Caco-2 (cell line): ENCODE measurements around the gene RSPH9. TPM values are rescaled to one million over a fixed set of nuclear protein-coding genes. Genes with fewer than 3 reads are reported as not detected.
A peak's percentile ranks its signal among the peaks of the same experiment; 100 is the strongest.

ENCODE experiments used
- BruUV-seq: library from RNA; stranded (reverse); fragments of 400-500 nt; replicated peaks from 2 replicates; lab custom pipeline; 2021; lab: Mats Ljungman, UMichigan
- CTCF ChIA-PET: fragments of 300-600 bp; sonication (Branson Sonifier 250); formaldehyde crosslinking; loops from one replicate; lab custom pipeline; 2022; ENCODE audit warnings: antibody characterized with exemption; lab: Charles Lee
- POLR2A ChIA-PET: fragments of 300-600 bp; sonication (Branson Sonifier 250); formaldehyde crosslinking; loops from one replicate; lab custom pipeline; 2022; ENCODE audit warnings: antibody characterized with exemption; lab: Charles Lee
- DNase-seq, 2 experiments: peaks; one replicate each; pipeline versions ENCODE4 v3.0.0 to v3.0.0-alpha.2; 2020 to 2022
- H3K27me3 ChIP-seq: replicated peaks from 2 replicates; pipeline ENCODE4 v1.6.0; 2011; ENCODE audit warnings: low read length; ENCODE audit not compliant: control insufficient read depth, insufficient read depth
- H3K36me3 ChIP-seq: 2 replicates; pipeline ENCODE4 v1.5.1; 2011; ENCODE audit warnings: low read length; ENCODE audit not compliant: control insufficient read depth, insufficient read depth
- H3K4me1 ChIP-seq: fragments of 250-450 bp; sonication (Bioruptor Pico); 2 replicates; pipeline ENCODE4 v1.5.1; 2020; ENCODE audit warnings: mild to moderate bottlenecking
- H3K4me3 ChIP-seq: 2 replicates; pipeline ENCODE4 v1.5.1; 2011; ENCODE audit warnings: low read depth, mild to moderate bottlenecking, control low read depth, low read length
- H3K9me3 ChIP-seq: fragments of 250-450 bp; sonication (Bioruptor Pico); 2 replicates; pipeline ENCODE4 v1.5.1; 2020; ENCODE audit warnings: mild to moderate bottlenecking, moderate library complexity
- H3K27ac Mint-ChIP-seq: one replicate; pipeline ENCODE4 v1.8.0; 2022; ENCODE audit warnings: mixed read lengths; ENCODE audit not compliant: unreplicated experiment
- H3K27me3 Mint-ChIP-seq: one replicate; pipeline ENCODE4 v1.8.0; 2022; ENCODE audit warnings: mixed read lengths; ENCODE audit not compliant: insufficient read depth, unreplicated experiment
- H3K36me3 Mint-ChIP-seq: one replicate; pipeline ENCODE4 v1.8.0; 2022; ENCODE audit warnings: mild to moderate bottlenecking, mixed read lengths; ENCODE audit not compliant: insufficient read depth, unreplicated experiment
- H3K4me1 Mint-ChIP-seq: one replicate; pipeline ENCODE4 v1.8.0; 2022; ENCODE audit warnings: low read depth, mixed read lengths; ENCODE audit not compliant: unreplicated experiment
- H3K4me3 Mint-ChIP-seq: one replicate; pipeline ENCODE4 v1.8.0; 2022; ENCODE audit warnings: mild to moderate bottlenecking, moderate library complexity, mixed read lengths; ENCODE audit not compliant: unreplicated experiment
- H3K9me3 Mint-ChIP-seq: one replicate; pipeline ENCODE4 v1.8.0; 2022; ENCODE audit warnings: mixed read lengths; ENCODE audit not compliant: unreplicated experiment
- CTCF ChIP-seq, 2 experiments: fragments of 200-600 bp in 1 of 2; IDR thresholded peaks; 1 replicate in 1 of 2; 2 replicates in 1 of 2; pipeline versions ENCODE4 v1.5.1 to v1.8.0; 2011 to 2022; ENCODE audit warnings: antibody characterized with exemption in 1 of 2, control low read depth in 1 of 2, inconsistent platforms in 1 of 2, low read depth in 1 of 2, low read length in 1 of 2, mild to moderate bottlenecking in 1 of 2, moderate library complexity in 1 of 2; ENCODE audit not compliant: insufficient read depth in 1 of 2, severe bottlenecking in 1 of 2, unreplicated experiment in 1 of 2
- intact Hi-C: fragments of 100-400 bp; cut with micrococcal nuclease; formaldehyde crosslinking; loops from one replicate; pipeline ENCODE4 v1.10.0; 2022; ENCODE audit not compliant: unreplicated experiment
- total RNA-seq: library from RNA; stranded (reverse); gene quantifications from 2 replicates; pipeline ENCODE4 v1.2.3, GENCODE V29; 2022

RSPH9 gene
- total RNA-seq, 1 experiment from 2014 or later, result not detected

DNA sequence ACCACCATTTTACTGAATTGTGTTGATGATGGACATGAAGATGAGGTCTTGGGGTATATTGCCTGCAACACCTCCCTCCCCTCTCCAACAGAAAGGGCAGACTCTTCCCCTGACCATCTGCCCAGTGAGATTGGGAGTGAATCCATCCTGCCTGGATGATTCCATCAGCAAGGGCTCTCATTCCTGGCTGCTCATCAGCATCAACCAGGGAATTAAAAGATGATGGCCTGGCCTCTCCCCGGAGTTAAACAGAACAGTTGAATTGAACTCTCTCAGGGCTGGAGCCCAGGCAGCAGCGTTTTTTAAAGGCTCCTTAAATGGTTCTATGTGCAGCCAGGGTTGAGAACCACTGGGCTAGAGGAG, 57.3 kb downstream of the RSPH9 start:
- TF ChIP-seq CTCF (IDR thresholded peaks at IDR 0.05; ENCODE audit: insufficient read depth in 1 of 2, low read depth in 1 of 2, low read length in 1 of 2, severe bottlenecking in 1 of 2, unreplicated experiment in 1 of 2), result no peak
- Mint-ChIP-seq H3K4me3 (no peak overlapping the region), H3K27ac (no peak overlapping the region), H3K36me3 (no peaks in the 10 kb centered on the region), H3K4me1 (peaks cover 42% of the 10 kb centered on the region), H3K27me3 (no peaks in the 10 kb centered on the region), H3K9me3 (no peaks in the 10 kb centered on the region)
- H3K4me1 ChIP-seq, result peaks cover 30% of the 10 kb centered on the region
- H3K9me3 ChIP-seq, result no peaks in the 10 kb centered on the region
- BruUV-seq, result no TSS peak
- POLR2A ChIA-PET, result no interaction called here
- intact Hi-C loops, result no loop called here
- H3K27me3 ChIP-seq, result no peaks in the 10 kb centered on the region
- H3K36me3 ChIP-seq, result no peaks in the 10 kb centered on the region
- no peak for DNase-seq
- H3K4me3 ChIP-seq, result no peak overlapping the region
- CTCF ChIA-PET, result no interaction called here

- intact Hi-C loops, result no loop called here
- BruUV-seq, result no TSS peak
- CTCF ChIA-PET, result no interaction called here
- Histone ChIP-seq H3K4me1 (peaks cover 30% of the 10 kb centered on the region), H3K36me3 (no peaks in the 10 kb centered on the region), H3K9me3 (no peaks in the 10 kb centered on the region), H3K4me3 (no peak overlapping the region), H3K27me3 (no peaks in the 10 kb centered on the region)
- TF ChIP-seq CTCF (IDR thresholded peaks at IDR 0.05; ENCODE audit: insufficient read depth in 1 of 2, low read depth in 1 of 2, low read length in 1 of 2, severe bottlenecking in 1 of 2, unreplicated experiment in 1 of 2), result no peak
- no peak overlapping the region for H3K27ac Mint-ChIP-seq
- POLR2A ChIA-PET, result no interaction called here
- no peak overlapping the region for H3K4me3 Mint-ChIP-seq
- no peaks in the 10 kb centered on the region for H3K36me3 Mint-ChIP-seq
- no peaks in the 10 kb centered on the region for H3K27me3 Mint-ChIP-seq
- H3K4me1 Mint-ChIP-seq, result peaks cover 42% of the 10 kb centered on the region
- no peaks in the 10 kb centered on the region for H3K9me3 Mint-ChIP-seq
- DNase-seq, result peak; percentile 64 to 80
Measured at GRCh38 chr6:43702534-43703440, 58.0 kb downstream of the RSPH9 start.

- Mint-ChIP-seq H3K27me3 (no peaks in the 10 kb centered on the region), H3K36me3 (no peaks in the 10 kb centered on the region), H3K4me1 (peaks cover 35% of the 10 kb centered on the region), H3K27ac (no peak overlapping the region), H3K4me3 (no peak overlapping the region), H3K9me3 (no peaks in the 10 kb centered on the region)
- H3K9me3 ChIP-seq, result no peaks in the 10 kb centered on the region
- DNase-seq, result no peak
- no peak for TF ChIP-seq CTCF (IDR thresholded peaks at IDR 0.05; ENCODE audit: insufficient read depth in 1 of 2, low read depth in 1 of 2, low read length in 1 of 2, severe bottlenecking in 1 of 2, unreplicated experiment in 1 of 2)
- intact Hi-C loops, result no loop called here
- POLR2A ChIA-PET, result no interaction called here
- H3K27me3 ChIP-seq, result no peaks in the 10 kb centered on the region
- CTCF ChIA-PET, result no interaction called here
- BruUV-seq, result no TSS peak
- no peak overlapping the region for H3K4me3 ChIP-seq
- H3K36me3 ChIP-seq, result no peaks in the 10 kb centered on the region
- peaks cover 30% of the 10 kb centered on the region for H3K4me1 ChIP-seq
Measured at GRCh38 chr6:43703512-43704429, 58.9 kb downstream of the RSPH9 start.
